Trophoblast cell (in vitro differentiated cells and primary cell): Measurements from ENCODE around the gene CCDC85A.

Experiments
- DNase-seq, 2 donors: peaks; one replicate each; pipeline ENCODE4 v3.0.0-alpha.2; 2016
- H2AFZ ChIP-seq: 2 replicates; pipeline ENCODE4 v1.6.1; 2013; ENCODE audit warnings: low read length, moderate library complexity, mild to moderate bottlenecking; ENCODE audit not compliant: insufficient read depth, poor library complexity
- H2AK5ac ChIP-seq: 2 replicates; pipeline ENCODE4 v1.6.1; 2013; ENCODE audit warnings: mild to moderate bottlenecking, low read length
- H2BK120ac ChIP-seq: 2 replicates; pipeline ENCODE4 v1.6.1; 2013; ENCODE audit warnings: low read length, mild to moderate bottlenecking, moderate library complexity; ENCODE audit not compliant: insufficient read depth, poor library complexity
- H2BK12ac ChIP-seq: 2 replicates; pipeline ENCODE4 v1.6.1; 2013; ENCODE audit warnings: mild to moderate bottlenecking, low read length, moderate library complexity
- H2BK5ac ChIP-seq: 2 replicates; pipeline ENCODE4 v1.6.1; 2013; ENCODE audit warnings: low read length, low read depth, moderate library complexity, mild to moderate bottlenecking; ENCODE audit not compliant: poor library complexity
- H3K14ac ChIP-seq: 2 replicates; pipeline ENCODE4 v1.6.1; 2013; ENCODE audit warnings: mild to moderate bottlenecking, low read length
- H3K18ac ChIP-seq: 2 replicates; pipeline ENCODE4 v1.6.1; 2013; ENCODE audit warnings: mild to moderate bottlenecking, low read length
- H3K23ac ChIP-seq: 2 replicates; pipeline ENCODE4 v1.6.1; 2013; ENCODE audit warnings: low read length
- H3K27ac ChIP-seq: 2 replicates; pipeline ENCODE4 v1.5.1; 2013; ENCODE audit warnings: low read depth, mild to moderate bottlenecking, inconsistent platforms, low read length, moderate library complexity
- H3K27me3 ChIP-seq: 2 replicates; pipeline ENCODE4 v1.6.1; 2013; ENCODE audit warnings: inconsistent platforms, mild to moderate bottlenecking, low read length, moderate library complexity; ENCODE audit not compliant: insufficient read depth
- H3K36me3 ChIP-seq, 2 experiments: 1 replicate in 1 of 2; 2 replicates in 1 of 2; pipeline ENCODE4 v1.6.1; 2013; ENCODE audit warnings: low read length in 2 of 2, mild to moderate bottlenecking in 2 of 2, moderate library complexity in 1 of 2; ENCODE audit not compliant: insufficient read depth in 2 of 2, control insufficient read depth in 1 of 2
- H3K4ac ChIP-seq: 2 replicates; pipeline ENCODE4 v1.6.1; 2013; ENCODE audit warnings: low read depth, mild to moderate bottlenecking, low read length, moderate library complexity
- H3K4me1 ChIP-seq, 2 experiments: 1 replicate in 1 of 2; 2 replicates in 1 of 2; pipeline ENCODE4 v1.6.1; 2013; ENCODE audit warnings: low read length in 2 of 2, mild to moderate bottlenecking in 2 of 2, moderate library complexity in 1 of 2; ENCODE audit not compliant: insufficient read depth in 2 of 2, control insufficient read depth in 1 of 2
- H3K4me2 ChIP-seq: 2 replicates; pipeline ENCODE4 v1.6.1; 2013; ENCODE audit warnings: inconsistent platforms, mild to moderate bottlenecking, low read length, moderate library complexity
- H3K4me3 ChIP-seq: 2 replicates; pipeline ENCODE4 v1.5.1; 2013; ENCODE audit warnings: mild to moderate bottlenecking, low read depth, low read length, inconsistent platforms
- H3K79me1 ChIP-seq: one replicate; pipeline ENCODE4 v1.6.1; 2013; ENCODE audit warnings: low read length
- H3K79me2 ChIP-seq: 2 replicates; pipeline ENCODE4 v1.6.1; 2013; ENCODE audit warnings: low read length, mild to moderate bottlenecking; ENCODE audit not compliant: control insufficient read depth, insufficient read depth, poor library complexity
- H3K9ac ChIP-seq: 2 replicates; pipeline ENCODE4 v1.6.1; 2013; ENCODE audit warnings: mild to moderate bottlenecking, low read length
- H3K9me3 ChIP-seq: 2 replicates; pipeline ENCODE4 v1.6.1; 2013; ENCODE audit warnings: low read depth, mild to moderate bottlenecking, control low read depth, inconsistent platforms, low read length; ENCODE audit not compliant: insufficient read depth
- H4K12ac ChIP-seq: 2 replicates; pipeline ENCODE4 v1.6.1; 2013; ENCODE audit warnings: low read depth, mild to moderate bottlenecking, low read length, moderate library complexity
- H4K8ac ChIP-seq: 2 replicates; pipeline ENCODE4 v1.6.1; 2013; ENCODE audit warnings: low read depth, mild to moderate bottlenecking, low read length, moderate library complexity
- H4K91ac ChIP-seq: one replicate; pipeline ENCODE4 v1.6.1; 2013; ENCODE audit warnings: low read depth, mild to moderate bottlenecking, low read length, moderate library complexity
- WGBS: extraction: QIAGEN DNeasy Blood & Tissue Kit; methylation state at CpG from one replicate; pipeline ENCODE4 v1.1.7; 2013; ENCODE audit warnings: missing lambda C conversion rate; ENCODE audit not compliant: insufficient read length, insufficient coverage; ENCODE audit errors: extremely low coverage; 5-methylcytosine and 5-hydroxymethylcytosine counted together

Gene CCDC85A

GRCh38 chr2:56167616-56168562 lies 15.9 kb upstream of the CCDC85A start:
- Histone ChIP-seq H2AK5ac (no peak overlapping the region), H3K23ac (no peak overlapping the region), H3K4ac (no peak overlapping the region), H2BK120ac (no peak overlapping the region), H4K12ac (no peak overlapping the region), H2BK5ac (no peak overlapping the region), H3K9me3 (no peaks in the 10 kb centered on the region), H4K91ac (no peak overlapping the region), H3K4me2 (peak overlapping the region; percentile 9), H3K79me2 (no peaks in the 10 kb centered on the region), H3K79me1 (no peaks in the 10 kb centered on the region), H3K27me3 (no peaks in the 10 kb centered on the region), H3K9ac (no peak overlapping the region), H2BK12ac (peak overlapping the region; percentile 24), H3K27ac (no peak overlapping the region), H3K4me1 (peaks cover 0 to 6% of the 10 kb centered on the region in 2 experiments), H3K36me3 (no peaks in the 10 kb centered on the region), H3K4me3 (no peak overlapping the region), H4K8ac (no peak overlapping the region), H3K14ac (no peak overlapping the region), H3K18ac (no peak overlapping the region), H2AFZ (no peak overlapping the region)
- no peak for DNase-seq
- WGBS = no CpG with 5 or more reads among the region's 4 CpGs

GRCh38 chr2:56169521-56169920 lies 14.3 kb upstream of the CCDC85A start:
- H3K27ac ChIP-seq = no peak overlapping the region
- H3K14ac ChIP-seq = no peak overlapping the region
- no peaks in the 10 kb centered on the region for H3K36me3 ChIP-seq
- H3K4me2 ChIP-seq = no peak overlapping the region
- DNase-seq = peak in 1 of 2 donors; percentile 37
- H3K9ac ChIP-seq = no peak overlapping the region
- no peak overlapping the region for H2BK120ac ChIP-seq
- no peak overlapping the region for H2BK5ac ChIP-seq
- H4K12ac ChIP-seq = no peak overlapping the region
- H3K23ac ChIP-seq = no peak overlapping the region
- peaks cover 0 to 6% of the 10 kb centered on the region in 2 experiments for H3K4me1 ChIP-seq
- H3K9me3 ChIP-seq = no peaks in the 10 kb centered on the region
- no peak overlapping the region for H2AFZ ChIP-seq
- no peak overlapping the region for H4K91ac ChIP-seq
- H3K27me3 ChIP-seq = no peaks in the 10 kb centered on the region
- no peaks in the 10 kb centered on the region for H3K79me1 ChIP-seq
- no peak overlapping the region for H3K4me3 ChIP-seq
- no peak overlapping the region for H2AK5ac ChIP-seq
- no peak overlapping the region for H4K8ac ChIP-seq
- no peak overlapping the region for H3K4ac ChIP-seq
- no CpG with 5 or more reads among the region's 3 CpGs for WGBS
- H3K79me2 ChIP-seq = no peaks in the 10 kb centered on the region
- H3K18ac ChIP-seq = no peak overlapping the region
- no peak overlapping the region for H2BK12ac ChIP-seq

GRCh38 chr2:56170504-56170903 lies 13.3 kb upstream of the CCDC85A start:
- Histone ChIP-seq H2BK120ac (no peak overlapping the region), H3K4me2 (no peak overlapping the region), H3K23ac (no peak overlapping the region), H3K4me1 (peaks cover 0 to 10% of the 10 kb centered on the region in 2 experiments), H3K9me3 (no peaks in the 10 kb centered on the region), H3K27ac (no peak overlapping the region), H3K14ac (no peak overlapping the region), H3K4ac (no peak overlapping the region), H2AFZ (no peak overlapping the region), H3K79me1 (no peaks in the 10 kb centered on the region), H2BK12ac (no peak overlapping the region), H4K91ac (no peak overlapping the region), H4K8ac (no peak overlapping the region), H4K12ac (no peak overlapping the region), H3K36me3 (no peaks in the 10 kb centered on the region), H2BK5ac (no peak overlapping the region), H3K18ac (no peak overlapping the region), H3K4me3 (no peak overlapping the region), H3K27me3 (no peaks in the 10 kb centered on the region), H3K79me2 (no peaks in the 10 kb centered on the region), H2AK5ac (no peak overlapping the region), H3K9ac (no peak overlapping the region)
- DNase-seq = peak in 1 of 2 donors; percentile 61
- no CpG with 5 or more reads among the region's 5 CpGs for WGBS

- no peak overlapping the region for H3K18ac ChIP-seq
- H3K23ac ChIP-seq = no peak overlapping the region
- peaks cover 1% of the 10 kb centered on the region for H3K79me1 ChIP-seq
- no CpG with 5 or more reads among the region's 2 CpGs for WGBS
- H3K9me3 ChIP-seq = no peaks in the 10 kb centered on the region
- H3K4me1 ChIP-seq = peaks cover 4 to 14% of the 10 kb centered on the region in 2 experiments
- no peak overlapping the region for H3K4me3 ChIP-seq
- H2AFZ ChIP-seq = no peak overlapping the region
- H2BK5ac ChIP-seq = no peak overlapping the region
- no peak overlapping the region for H3K14ac ChIP-seq
- H3K4me2 ChIP-seq = no peak overlapping the region
- H4K91ac ChIP-seq = no peak overlapping the region
- H3K9ac ChIP-seq = no peak overlapping the region
- H2AK5ac ChIP-seq = no peak overlapping the region
- no peak overlapping the region for H4K8ac ChIP-seq
- no peaks in the 10 kb centered on the region for H3K27me3 ChIP-seq
- no peak overlapping the region for H3K4ac ChIP-seq
- DNase-seq = no peak
- H3K79me2 ChIP-seq = no peaks in the 10 kb centered on the region
- no peak overlapping the region for H3K27ac ChIP-seq
- no peak overlapping the region for H4K12ac ChIP-seq
- H3K36me3 ChIP-seq = no peaks in the 10 kb centered on the region
- H2BK120ac ChIP-seq = no peak overlapping the region
- no peak overlapping the region for H2BK12ac ChIP-seq
These were observed 12.8 kb upstream of the CCDC85A start for GRCh38 chr2:56170988-56171387.
